ENCODE data around the gene CERS6. TPM values are rescaled to one million over a fixed set of nuclear protein-coding genes. Genes with fewer than 3 reads are reported as not detected.
A peak's percentile ranks its signal among the peaks of the same experiment; 100 is the strongest.
"Not testable (repeated sequence)": the region's sequence is repeated elsewhere in the genome, so short reads cannot be mapped to it uniquely, and the experiment has no call there.

The CERS6 gene
- total RNA-seq, 2 experiments from 2014 or later: 11.9 to 12.2 TPM

GRCh38 chr2:168765401-168765800, 309.3 kb downstream of the CERS6 start:
- Mint-ChIP-seq H3K36me3 (peaks cover 25% of the 10 kb centered on the region), H3K27ac (no peak overlapping the region), H3K4me1 (peaks cover 2% of the 10 kb centered on the region), H3K4me3 (no peak overlapping the region), H3K27me3 (no peaks in the 10 kb centered on the region), H3K9me3 (peaks cover 2% of the 10 kb centered on the region)
- ATAC-seq (ENCODE audit: low read depth) (no peak), DNase-seq (no peak)
- POLR2A ChIA-PET: no interaction called here

GRCh38 chr2:168766600-168766999, 310.5 kb downstream of the CERS6 start:
- POLR2A ChIA-PET: no interaction called here
- ATAC-seq (ENCODE audit: low read depth) (no peak), DNase-seq (no peak)
- Mint-ChIP-seq H3K9me3 (peaks cover 2% of the 10 kb centered on the region), H3K4me1 (peaks cover 2% of the 10 kb centered on the region), H3K27ac (no peak overlapping the region), H3K36me3 (peaks cover 25% of the 10 kb centered on the region), H3K27me3 (no peaks in the 10 kb centered on the region), H3K4me3 (no peak overlapping the region)

DNA sequence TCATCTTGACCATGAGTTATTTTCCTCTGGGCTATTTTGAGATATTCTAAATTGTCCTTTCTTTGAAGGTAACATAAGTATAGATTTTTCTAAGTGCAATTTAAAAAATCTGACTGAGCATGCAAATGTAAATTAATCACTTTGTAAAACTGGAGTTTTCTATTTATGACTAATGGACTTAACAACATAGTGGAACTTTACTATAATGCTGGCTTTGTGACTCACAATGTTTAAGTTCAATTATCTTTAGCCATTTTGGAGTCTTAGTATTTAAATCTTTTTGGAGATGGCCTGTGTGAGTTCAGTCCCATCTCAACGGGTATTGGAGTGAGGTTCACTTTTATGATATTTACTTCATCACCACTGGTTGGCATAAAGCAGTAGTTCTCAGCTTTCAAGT, 311.2 kb downstream of the CERS6 start:
- peaks cover 25% of the 10 kb centered on the region for H3K36me3 Mint-ChIP-seq
- POLR2A ChIA-PET: no interaction called here
- no peak for DNase-seq
- ATAC-seq (ENCODE audit: low read depth): no peak
- H3K27me3 Mint-ChIP-seq: no peaks in the 10 kb centered on the region
- H3K9me3 Mint-ChIP-seq: peaks cover 2% of the 10 kb centered on the region
- no peak overlapping the region for H3K4me3 Mint-ChIP-seq
- no peak overlapping the region for H3K27ac Mint-ChIP-seq
- peaks cover 2% of the 10 kb centered on the region for H3K4me1 Mint-ChIP-seq

DNA sequence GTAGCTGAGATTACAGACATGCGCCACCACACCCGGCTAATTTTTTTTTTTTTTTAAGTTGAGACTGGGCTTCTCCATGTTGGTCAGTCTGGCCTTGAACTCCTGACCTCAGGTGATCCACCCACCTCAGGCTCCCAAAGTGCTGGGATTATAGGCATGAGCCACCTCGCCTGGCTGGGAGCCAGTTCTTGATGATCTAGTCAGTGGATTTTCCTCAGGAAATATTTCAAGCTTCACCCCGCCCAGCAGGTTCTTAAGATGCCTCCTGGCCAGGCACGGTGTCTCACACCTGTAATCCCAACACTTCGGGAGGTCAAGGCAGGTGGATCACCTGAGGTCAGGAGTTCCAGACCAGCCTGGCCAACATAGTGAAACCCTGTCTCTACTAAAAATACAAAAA, 312.3 kb downstream of the CERS6 start:
- H3K4me1 Mint-ChIP-seq; H3K27ac Mint-ChIP-seq; DNase-seq; H3K9me3 Mint-ChIP-seq; ATAC-seq (ENCODE audit: low read depth); H3K4me3 Mint-ChIP-seq; H3K27me3 Mint-ChIP-seq; POLR2A ChIA-PET: not testable (repeated sequence)
- H3K36me3 Mint-ChIP-seq: peaks cover 27% of the 10 kb centered on the region

GRCh38 chr2:168770796-168771195, 314.7 kb downstream of the CERS6 start:
- DNase-seq (no peak), ATAC-seq (ENCODE audit: low read depth) (no peak)
- Mint-ChIP-seq H3K27me3 (no peaks in the 10 kb centered on the region), H3K4me3 (no peak overlapping the region), H3K36me3 (peaks cover 21% of the 10 kb centered on the region), H3K9me3 (no peaks in the 10 kb centered on the region), H3K4me1 (no peaks in the 10 kb centered on the region), H3K27ac (no peak overlapping the region)
- POLR2A ChIA-PET: no interaction called here

DNA sequence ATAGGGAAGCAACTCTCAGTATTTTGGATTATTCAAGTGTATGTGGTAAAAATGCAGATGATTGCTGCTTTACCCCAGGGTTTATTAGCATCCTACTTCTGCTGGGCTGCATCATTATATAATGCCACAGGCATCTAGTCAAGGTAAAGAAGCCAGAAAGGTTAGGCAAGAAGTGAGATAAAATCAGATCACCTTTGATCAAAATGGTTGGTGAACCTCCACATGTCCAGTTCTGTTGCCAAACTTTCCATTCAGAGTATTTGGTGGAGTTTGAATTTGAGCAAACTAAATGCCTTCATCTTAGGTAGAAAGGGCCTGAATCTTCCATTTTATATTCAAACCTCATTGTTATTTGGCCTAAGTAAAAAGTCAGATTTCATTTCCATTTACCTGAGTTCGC, 316.6 kb downstream of the CERS6 start:
- ATAC-seq (ENCODE audit: low read depth) (no peak), DNase-seq (no peak)
- no peaks in the 10 kb centered on the region for H3K9me3 Mint-ChIP-seq
- POLR2A ChIA-PET: no interaction called here
- H3K4me1 Mint-ChIP-seq: no peaks in the 10 kb centered on the region
- H3K27me3 Mint-ChIP-seq: peaks cover under 1% of the 10 kb centered on the region
- H3K27ac Mint-ChIP-seq: no peak overlapping the region
- peaks cover 19% of the 10 kb centered on the region for H3K36me3 Mint-ChIP-seq
- no peak overlapping the region for H3K4me3 Mint-ChIP-seq

GRCh38 chr2:168773128-168773527, 317.1 kb downstream of the CERS6 start:
- DNase-seq (no peak), ATAC-seq (ENCODE audit: low read depth) (no peak)
- H3K27me3 Mint-ChIP-seq: peaks cover 2% of the 10 kb centered on the region
- peaks cover 17% of the 10 kb centered on the region for H3K36me3 Mint-ChIP-seq
- no peaks in the 10 kb centered on the region for H3K4me1 Mint-ChIP-seq
- no peak overlapping the region for H3K27ac Mint-ChIP-seq
- POLR2A ChIA-PET: no interaction called here
- H3K4me3 Mint-ChIP-seq: no peak overlapping the region
- no peaks in the 10 kb centered on the region for H3K9me3 Mint-ChIP-seq

DNA sequence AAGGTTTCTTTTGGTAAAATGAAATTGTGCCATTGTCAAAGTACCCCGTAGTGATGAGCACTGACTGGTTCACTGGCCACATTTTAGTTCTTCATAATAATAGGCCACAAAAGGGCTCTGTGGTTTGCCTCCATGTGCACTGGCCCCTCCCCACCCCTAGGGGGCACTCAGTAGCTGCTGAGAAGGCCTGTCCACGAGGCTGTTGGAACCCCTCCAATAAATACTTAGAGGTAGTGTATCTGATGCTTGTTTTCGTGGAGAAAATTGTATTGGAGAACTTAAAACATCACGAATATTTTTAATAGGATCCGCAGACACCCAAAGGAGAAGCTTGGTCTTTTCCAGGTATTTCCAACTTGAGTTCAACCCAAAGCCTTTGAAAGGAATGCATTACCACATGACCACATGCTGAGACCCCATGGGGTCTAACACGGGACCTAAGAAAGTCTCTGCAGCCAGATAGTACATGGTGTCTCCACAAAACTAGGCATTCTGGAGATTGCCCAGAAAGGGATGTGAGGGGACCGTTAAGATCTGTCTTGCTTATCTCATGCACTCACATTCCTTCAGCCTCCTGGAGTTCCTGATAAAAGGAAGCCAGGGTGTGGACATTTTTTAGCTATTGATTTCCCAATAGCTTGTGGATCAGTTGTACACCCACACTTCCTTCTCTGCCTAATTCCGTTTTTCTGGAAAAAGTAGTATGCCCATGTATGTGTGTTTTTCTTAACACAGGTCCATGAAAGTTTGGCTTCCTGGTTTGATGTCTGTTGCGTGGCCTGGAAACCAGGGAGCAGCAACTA, 317.8 kb downstream of the CERS6 start:
- H3K36me3 Mint-ChIP-seq: peaks cover 18% of the 10 kb centered on the region
- peaks cover 2% of the 10 kb centered on the region for H3K27me3 Mint-ChIP-seq
- no peak overlapping the region for H3K27ac Mint-ChIP-seq
- ATAC-seq (ENCODE audit: low read depth): peak; percentile 58
- POLR2A ChIA-PET: interaction anchor here (0.6 kb wide), 1 partner anchor 11 kb away, joined by 3 read pairs; no protein-coding TSS in a partner anchor
- no peaks in the 10 kb centered on the region for H3K9me3 Mint-ChIP-seq
- H3K4me1 Mint-ChIP-seq: no peaks in the 10 kb centered on the region
- no peak overlapping the region for H3K4me3 Mint-ChIP-seq
- DNase-seq: peak; percentile 47

GRCh38 chr2:168775837-168776236, 319.8 kb downstream of the CERS6 start:
- ATAC-seq (ENCODE audit: low read depth) (no peak), DNase-seq (no peak)
- POLR2A ChIA-PET: no interaction called here
- H3K4me1 Mint-ChIP-seq: no peaks in the 10 kb centered on the region
- H3K27me3 Mint-ChIP-seq: peaks cover 2% of the 10 kb centered on the region
- peaks cover 8% of the 10 kb centered on the region for H3K36me3 Mint-ChIP-seq
- no peaks in the 10 kb centered on the region for H3K9me3 Mint-ChIP-seq
- no peak overlapping the region for H3K4me3 Mint-ChIP-seq
- H3K27ac Mint-ChIP-seq: no peak overlapping the region

GRCh38 chr2:168780669-168781071, 324.6 kb downstream of the CERS6 start:
- H3K27ac Mint-ChIP-seq: no peak overlapping the region
- ATAC-seq (ENCODE audit: low read depth) (no peak), DNase-seq (no peak)
- POLR2A ChIA-PET: no interaction called here
- H3K9me3 Mint-ChIP-seq: no peaks in the 10 kb centered on the region
- peaks cover 4% of the 10 kb centered on the region for H3K27me3 Mint-ChIP-seq
- H3K36me3 Mint-ChIP-seq: peaks cover 7% of the 10 kb centered on the region
- no peaks in the 10 kb centered on the region for H3K4me1 Mint-ChIP-seq
- no peak overlapping the region for H3K4me3 Mint-ChIP-seq

- H3K27me3 Mint-ChIP-seq: peaks cover 4% of the 10 kb centered on the region
- H3K27ac Mint-ChIP-seq: no peak overlapping the region
- POLR2A ChIA-PET: no interaction called here
Observed at GRCh38 chr2:168781191-168781817, 325.2 kb downstream of the CERS6 start.

DNA sequence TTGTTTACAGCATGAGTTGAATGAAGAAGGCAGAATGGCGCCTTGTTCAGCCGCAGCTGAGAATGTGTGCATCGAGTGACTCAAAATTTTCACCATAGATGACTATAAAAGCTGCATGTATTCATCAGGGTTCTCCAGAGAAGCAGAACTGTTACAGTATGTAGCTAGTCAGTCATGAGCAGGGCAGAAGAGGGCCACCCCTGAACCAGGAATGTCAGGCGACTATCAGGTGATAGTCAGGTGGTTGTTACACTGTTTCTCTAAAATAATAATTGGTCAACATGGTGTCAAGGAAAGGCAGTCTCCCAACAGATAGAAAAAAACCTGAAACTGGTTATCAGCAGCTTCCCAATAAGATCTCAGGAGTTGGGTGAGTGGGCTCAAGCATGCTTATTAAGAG, 326.2 kb downstream of the CERS6 start:
- no peaks in the 10 kb centered on the region for H3K9me3 Mint-ChIP-seq
- peaks cover 4% of the 10 kb centered on the region for H3K27me3 Mint-ChIP-seq
- H3K36me3 Mint-ChIP-seq: peaks cover 5% of the 10 kb centered on the region
- ATAC-seq (ENCODE audit: low read depth) (no peak), DNase-seq (no peak)
- H3K4me1 Mint-ChIP-seq: no peaks in the 10 kb centered on the region
- no peak overlapping the region for H3K4me3 Mint-ChIP-seq
- POLR2A ChIA-PET: no interaction called here
- no peak overlapping the region for H3K27ac Mint-ChIP-seq

More at GRCh38 chr2:168781191-168781817, 325.2 kb downstream of the CERS6 start:
- no peak for DNase-seq
- Mint-ChIP-seq H3K36me3 (peaks cover 5% of the 10 kb centered on the region), H3K4me1 (no peaks in the 10 kb centered on the region), H3K4me3 (no peak overlapping the region), H3K9me3 (no peaks in the 10 kb centered on the region)
- ATAC-seq (ENCODE audit: low read depth): no peak

GRCh38 chr2:168784993-168785392, 328.9 kb downstream of the CERS6 start:
- Mint-ChIP-seq H3K4me3 (no peak overlapping the region), H3K4me1 (no peaks in the 10 kb centered on the region), H3K36me3 (peaks cover 2% of the 10 kb centered on the region), H3K27me3 (peaks cover 2% of the 10 kb centered on the region), H3K27ac (no peak overlapping the region), H3K9me3 (no peaks in the 10 kb centered on the region)
- ATAC-seq (ENCODE audit: low read depth): no peak
- no peak for DNase-seq
- POLR2A ChIA-PET: no interaction called here

DNA sequence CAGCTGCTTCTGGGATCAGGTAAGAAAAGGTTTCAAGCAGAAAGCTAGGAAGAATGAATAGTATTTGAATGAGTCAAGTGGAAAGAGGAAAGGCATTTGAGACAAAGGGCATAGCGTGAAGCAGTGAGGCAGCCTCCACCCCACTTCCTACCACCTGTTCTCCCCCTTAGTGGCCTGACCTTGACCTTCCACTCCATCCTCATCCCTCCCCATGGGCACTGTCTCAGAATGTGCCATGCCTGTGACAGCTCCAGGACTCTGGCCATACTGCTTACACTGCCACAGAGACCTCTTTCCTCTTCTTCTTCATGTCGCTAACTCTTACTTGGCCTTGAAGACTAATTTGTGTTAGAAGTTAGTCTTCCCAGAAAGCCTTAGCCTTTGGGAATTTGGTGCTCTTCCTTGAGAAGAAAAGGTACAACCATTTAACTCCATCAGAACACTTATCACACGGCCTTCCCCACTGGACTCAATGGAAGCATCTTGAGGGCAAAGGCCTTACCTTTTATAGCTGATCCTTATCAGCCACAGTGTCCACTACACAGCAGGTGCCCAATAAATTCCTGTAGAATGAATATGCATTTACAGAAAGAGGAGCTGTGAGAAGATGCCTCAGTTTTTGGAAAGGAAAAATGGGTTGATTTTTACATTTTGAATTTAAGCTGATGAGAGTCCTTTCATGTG, 331.2 kb downstream of the CERS6 start:
- ATAC-seq (ENCODE audit: low read depth) (no peak), DNase-seq (no peak)
- Mint-ChIP-seq H3K9me3 (no peaks in the 10 kb centered on the region), H3K27ac (no peak overlapping the region), H3K36me3 (peaks cover 2% of the 10 kb centered on the region), H3K27me3 (peaks cover 2% of the 10 kb centered on the region), H3K4me3 (no peak overlapping the region), H3K4me1 (peaks cover 2% of the 10 kb centered on the region)
- POLR2A ChIA-PET: no interaction called here

Measured in activated naive CD8-positive, alpha-beta T cell treated with anti-CD3 and anti-CD28 coated beads, Interleukin-2, amount 10 ng/mL, durations not matched to agents 7 days and 5 days (primary cell).